Tibial nerve (tissue), 4 donors: ENCODE measurements around the gene DCXR. TPM values are rescaled to one million over a fixed set of nuclear protein-coding genes. Genes with fewer than 3 reads are reported as not detected.
A peak's percentile ranks its signal among the peaks of the same experiment; 100 is the strongest.

Experiments
- DNase-seq, 2 donors: peaks; one replicate each; pipeline ENCODE4 v3.0.0-alpha.2; 2019; ENCODE audit warnings: low spot score in 2 of 2
- H3K27ac ChIP-seq, 4 donors: fragments of 200-600 bp; sonication (generic) in 3 of 4; one replicate each; pipeline ENCODE4 v1.5.1; 2017 to 2019; ENCODE audit warnings: mild to moderate bottlenecking in 1 of 4
- H3K27me3 ChIP-seq, 2 donors: fragments of 200-600 bp; sonication (generic) in 1 of 2; one replicate each; pipeline versions ENCODE4 v1.5.1 to v1.6.0; 2017 to 2019
- H3K36me3 ChIP-seq, 3 donors: fragments of 200-600 bp; sonication (generic); one replicate each; pipeline ENCODE4 v1.5.1; 2018 to 2019
- H3K4me1 ChIP-seq, 4 donors: fragments of 200-600 bp; sonication (generic) in 3 of 4; one replicate each; pipeline ENCODE4 v1.5.1; 2017 to 2019
- H3K4me3 ChIP-seq, 4 donors: fragments of 200-600 bp; sonication (generic) in 3 of 4; one replicate each; pipeline ENCODE4 v1.5.1; 2017 to 2019; ENCODE audit warnings: mild to moderate bottlenecking in 1 of 4, moderate library complexity in 1 of 4
- H3K9me3 ChIP-seq, 4 donors: fragments of 200-600 bp; sonication (generic) in 3 of 4; one replicate each; pipeline ENCODE4 v1.5.1; 2017 to 2019
- EP300 ChIP-seq, 2 donors: sonication (generic); formaldehyde crosslinking; IDR thresholded peaks; one replicate each; pipeline ENCODE4 v1.6.1; 2017; ENCODE audit warnings: antibody characterized with exemption in 2 of 2, mild to moderate bottlenecking in 1 of 2
- POLR2A ChIP-seq, 2 donors: fragments of 450-650 bp; IDR thresholded peaks; one replicate each; pipeline ENCODE4 v1.6.1; 2017; ENCODE audit warnings: antibody characterized with exemption in 2 of 2, mild to moderate bottlenecking in 2 of 2, moderate library complexity in 2 of 2
- WGBS, 2 donors: methylation state at CpG; one replicate each; pipeline ENCODE4 v1.1.5; 2018; 5-methylcytosine and 5-hydroxymethylcytosine counted together
- total RNA-seq, 4 donors: library from RNA; depleted of rRNA; stranded (reverse); fragments of >200 nt; gene quantifications; one replicate each; pipeline ENCODE4 v1.1.0, GENCODE V29; 2016
- TF ChIP-seq, protein P1 (sequence below), 5 experiments: fragments of 200-600 bp in 3 of 5; fragments of 450-650 bp in 2 of 5; sonication (generic) in 3 of 5; IDR thresholded peaks; one replicate each; pipeline ENCODE4 v1.5.1; 2016 to 2019; ENCODE audit warnings: antibody characterized with exemption in 5 of 5, mild to moderate bottlenecking in 3 of 5, moderate library complexity in 2 of 5

The DCXR gene
- total RNA-seq, 4 donors from 2014 or later, result 236 to 347 (median 269) TPM

GRCh38 chr17:81995463-81996231 is 41.9 kb downstream of the DCXR start:
- no peak overlapping the region for H3K4me3 ChIP-seq
- H3K4me1 ChIP-seq, result peaks cover 0 to 51% (median 27%) of the 10 kb centered on the region in 4 donors
- WGBS, 2 donors, result 83 to 84% methylated on average over 20 to 28 of the region's 29 CpGs
- peaks cover 0 to 15% (median 0%) of the 10 kb centered on the region in 3 donors for H3K36me3 ChIP-seq
- TF ChIP-seq EP300 (IDR thresholded peaks at IDR 0.05), result no peak
- TF ChIP-seq POLR2A (IDR thresholded peaks at IDR 0.05), result no peak
- TF ChIP-seq, protein P1, sequence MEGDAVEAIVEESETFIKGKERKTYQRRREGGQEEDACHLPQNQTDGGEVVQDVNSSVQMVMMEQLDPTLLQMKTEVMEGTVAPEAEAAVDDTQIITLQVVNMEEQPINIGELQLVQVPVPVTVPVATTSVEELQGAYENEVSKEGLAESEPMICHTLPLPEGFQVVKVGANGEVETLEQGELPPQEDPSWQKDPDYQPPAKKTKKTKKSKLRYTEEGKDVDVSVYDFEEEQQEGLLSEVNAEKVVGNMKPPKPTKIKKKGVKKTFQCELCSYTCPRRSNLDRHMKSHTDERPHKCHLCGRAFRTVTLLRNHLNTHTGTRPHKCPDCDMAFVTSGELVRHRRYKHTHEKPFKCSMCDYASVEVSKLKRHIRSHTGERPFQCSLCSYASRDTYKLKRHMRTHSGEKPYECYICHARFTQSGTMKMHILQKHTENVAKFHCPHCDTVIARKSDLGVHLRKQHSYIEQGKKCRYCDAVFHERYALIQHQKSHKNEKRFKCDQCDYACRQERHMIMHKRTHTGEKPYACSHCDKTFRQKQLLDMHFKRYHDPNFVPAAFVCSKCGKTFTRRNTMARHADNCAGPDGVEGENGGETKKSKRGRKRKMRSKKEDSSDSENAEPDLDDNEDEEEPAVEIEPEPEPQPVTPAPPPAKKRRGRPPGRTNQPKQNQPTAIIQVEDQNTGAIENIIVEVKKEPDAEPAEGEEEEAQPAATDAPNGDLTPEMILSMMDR (IDR thresholded peaks at IDR 0.05), result no peak
- H3K27ac ChIP-seq, result peak overlapping the region in 1 of 4 donors; percentile 69
- no peak for DNase-seq
- H3K27me3 ChIP-seq, result no peaks in the 10 kb centered on the region
- H3K9me3 ChIP-seq, result no peaks in the 10 kb centered on the region

GRCh38 chr17:81994593-81995462 is 42.7 kb downstream of the DCXR start:
- H3K9me3 ChIP-seq, result no peaks in the 10 kb centered on the region
- no peak for DNase-seq
- H3K27me3 ChIP-seq, result no peaks in the 10 kb centered on the region
- TF ChIP-seq EP300 (IDR thresholded peaks at IDR 0.05), result no peak
- TF ChIP-seq, protein P1 (IDR thresholded peaks at IDR 0.05), result no peak
- peak overlapping the region in 1 of 4 donors; percentile 13 for H3K4me3 ChIP-seq
- peak overlapping the region in 1 of 4 donors; percentile 69 for H3K27ac ChIP-seq
- peaks cover 0 to 23% (median 0%) of the 10 kb centered on the region in 3 donors for H3K36me3 ChIP-seq
- H3K4me1 ChIP-seq, result peaks cover 0 to 51% (median 27%) of the 10 kb centered on the region in 4 donors
- WGBS, 2 donors, result 36 to 45% methylated on average over 33 to 38 of the region's 39 CpGs

DNA sequence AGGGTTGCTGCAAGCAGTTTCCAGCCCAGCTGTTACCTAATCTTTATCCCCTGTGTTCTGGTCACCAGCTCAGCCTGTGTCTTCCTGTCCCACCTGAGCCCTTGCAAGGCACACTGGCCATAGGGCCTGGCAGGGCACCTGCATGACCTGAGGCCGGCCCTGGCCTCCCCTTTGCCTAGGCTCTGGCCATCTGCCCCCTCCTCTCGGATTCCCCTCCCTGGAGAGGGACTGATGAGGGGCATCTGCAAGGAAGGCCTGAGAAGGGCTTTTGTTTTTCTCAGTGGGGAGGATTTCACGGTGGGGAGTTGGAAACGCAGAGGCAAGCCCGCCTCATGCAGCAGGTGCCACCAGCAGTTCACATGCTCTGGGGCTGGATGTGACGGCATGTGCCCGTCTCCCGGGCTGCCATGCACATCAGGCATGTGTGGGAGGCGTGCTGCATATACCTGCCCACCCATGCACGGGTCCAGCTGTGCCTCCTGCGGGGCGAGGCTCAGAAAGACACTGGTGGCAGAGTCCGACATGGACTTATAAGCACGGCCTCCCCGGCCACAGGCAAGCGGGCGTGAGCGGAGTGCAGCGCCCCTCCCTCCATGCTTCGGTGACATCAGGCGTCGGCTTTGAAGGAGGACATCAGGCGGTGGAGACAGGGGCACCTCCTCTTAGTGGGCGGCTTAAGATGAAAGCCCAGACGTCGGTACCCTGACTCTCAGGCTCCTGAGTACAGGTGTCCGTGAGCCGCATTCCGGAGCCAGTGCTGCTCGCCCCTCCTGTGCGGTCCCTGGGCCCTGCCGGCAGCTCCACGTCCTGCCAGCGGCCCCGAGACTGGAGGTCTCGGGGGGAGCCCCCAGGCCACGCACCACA is 43.5 kb downstream of the DCXR start:
- Histone ChIP-seq H3K4me3 (peak overlapping the region in 1 of 4 donors; percentile 13), H3K4me1 (peaks cover 0 to 51% (median 27%) of the 10 kb centered on the region in 4 donors), H3K36me3 (peaks cover 0 to 30% (median 0%) of the 10 kb centered on the region in 3 donors), H3K9me3 (no peaks in the 10 kb centered on the region), H3K27ac (peak overlapping the region in 1 of 4 donors; percentile 69), H3K27me3 (no peaks in the 10 kb centered on the region)
- no peak for DNase-seq
- no peak for TF ChIP-seq POLR2A (IDR thresholded peaks at IDR 0.05)
- WGBS, 2 donors, result 88 to 90% methylated on average over 23 to 30 of the region's 37 CpGs

GRCh38 chr17:81992306-81993102 is 45.0 kb downstream of the DCXR start:
- no peak for DNase-seq
- H3K27ac ChIP-seq, result peak overlapping the region in 1 of 4 donors; percentile 71
- H3K36me3 ChIP-seq, result peaks cover 0 to 38% (median 0%) of the 10 kb centered on the region in 3 donors
- 73 to 87% methylated on average over 15 to 23 of the region's 31 CpGs for WGBS, 2 donors
- TF ChIP-seq, protein P1 (IDR thresholded peaks at IDR 0.05), result no peak
- no peak for TF ChIP-seq EP300 (IDR thresholded peaks at IDR 0.05)
- TF ChIP-seq POLR2A (IDR thresholded peaks at IDR 0.05), result no peak
- H3K4me3 ChIP-seq, result peak overlapping the region in 2 of 4 donors; percentile 19 to 26
- H3K4me1 ChIP-seq, result peaks cover 0 to 51% (median 27%) of the 10 kb centered on the region in 4 donors
- no peaks in the 10 kb centered on the region for H3K9me3 ChIP-seq
- no peaks in the 10 kb centered on the region for H3K27me3 ChIP-seq
